Lower leg skin (tissue), 3 donors: ENCODE data around the gene PUDP.

Experiments
- CTCF ChIP-seq, 3 donors: fragments of 450-650 bp; IDR thresholded peaks; one replicate each; pipeline ENCODE4 v1.5.1; 2016; ENCODE audit warnings: antibody characterized with exemption in 3 of 3, mild to moderate bottlenecking in 3 of 3, moderate library complexity in 2 of 3
- POLR2A ChIP-seq, 2 donors: fragments of 450-650 bp; IDR thresholded peaks; one replicate each; pipeline ENCODE4 v1.6.1; 2016 to 2017; ENCODE audit warnings: antibody characterized with exemption in 2 of 2, mild to moderate bottlenecking in 1 of 2, moderate library complexity in 1 of 2

- no peak for TF ChIP-seq CTCF (IDR thresholded peaks at IDR 0.05)
- no peak for TF ChIP-seq POLR2A (IDR thresholded peaks at IDR 0.05)
These were observed 45.8 kb downstream of the PUDP start for GRCh38 chrX:7102119-7102518.
